ENCODE data around the gene CXCL8.

The CXCL8 gene

DNA sequence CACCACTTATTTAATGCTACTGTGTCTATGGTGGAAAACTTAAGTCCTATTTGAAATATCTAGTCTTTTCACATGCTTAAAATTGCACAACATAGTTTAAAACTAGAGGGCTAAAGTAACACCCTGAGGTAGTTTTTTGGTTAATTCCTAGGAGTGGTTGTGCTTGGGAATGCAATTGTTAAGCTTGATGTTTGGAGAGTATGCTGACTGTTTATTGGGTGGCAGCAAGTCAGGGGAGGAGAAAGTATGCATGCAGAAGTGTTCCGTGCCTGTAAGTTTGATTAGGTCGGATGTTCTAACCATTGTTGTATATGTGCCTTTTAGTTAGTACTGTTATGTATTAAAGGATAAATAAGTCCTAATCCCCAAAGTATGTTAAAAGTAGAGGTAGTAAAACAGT is 40.5 kb downstream of the CXCL8 start:
- no peaks in the 10 kb centered on the region for H3K36me3 ChIP-seq (ENCODE audit: insufficient read depth, low read length)
- no peak overlapping the region for H3K4me3 ChIP-seq (ENCODE audit: low read length, poor library complexity, severe bottlenecking)
- H3K9ac ChIP-seq (ENCODE audit: low read depth, low read length, poor library complexity, severe bottlenecking) = no peak overlapping the region
- H3K9me3 ChIP-seq (ENCODE audit: insufficient read depth, low read depth, low read length) = no peaks in the 10 kb centered on the region
- H3F3A ChIP-seq (ENCODE audit: low read depth) = no peaks in the 10 kb centered on the region
- no peaks in the 10 kb centered on the region for H3K27me3 ChIP-seq (ENCODE audit: insufficient read depth, low read length, poor library complexity, severe bottlenecking)
- H3K4me2 ChIP-seq (ENCODE audit: low read depth, low read length, poor library complexity, severe bottlenecking) = no peak overlapping the region
- H4K20me1 ChIP-seq (ENCODE audit: insufficient read depth, low read length, poor library complexity, severe bottlenecking) = no peaks in the 10 kb centered on the region
- H3K79me2 ChIP-seq (ENCODE audit: insufficient read depth, low read length) = no peaks in the 10 kb centered on the region
- TF ChIP-seq, protein P1, sequence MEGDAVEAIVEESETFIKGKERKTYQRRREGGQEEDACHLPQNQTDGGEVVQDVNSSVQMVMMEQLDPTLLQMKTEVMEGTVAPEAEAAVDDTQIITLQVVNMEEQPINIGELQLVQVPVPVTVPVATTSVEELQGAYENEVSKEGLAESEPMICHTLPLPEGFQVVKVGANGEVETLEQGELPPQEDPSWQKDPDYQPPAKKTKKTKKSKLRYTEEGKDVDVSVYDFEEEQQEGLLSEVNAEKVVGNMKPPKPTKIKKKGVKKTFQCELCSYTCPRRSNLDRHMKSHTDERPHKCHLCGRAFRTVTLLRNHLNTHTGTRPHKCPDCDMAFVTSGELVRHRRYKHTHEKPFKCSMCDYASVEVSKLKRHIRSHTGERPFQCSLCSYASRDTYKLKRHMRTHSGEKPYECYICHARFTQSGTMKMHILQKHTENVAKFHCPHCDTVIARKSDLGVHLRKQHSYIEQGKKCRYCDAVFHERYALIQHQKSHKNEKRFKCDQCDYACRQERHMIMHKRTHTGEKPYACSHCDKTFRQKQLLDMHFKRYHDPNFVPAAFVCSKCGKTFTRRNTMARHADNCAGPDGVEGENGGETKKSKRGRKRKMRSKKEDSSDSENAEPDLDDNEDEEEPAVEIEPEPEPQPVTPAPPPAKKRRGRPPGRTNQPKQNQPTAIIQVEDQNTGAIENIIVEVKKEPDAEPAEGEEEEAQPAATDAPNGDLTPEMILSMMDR (conservative IDR thresholded peaks at IDR 0.05; ENCODE audit: low read length) = no peak
- TF ChIP-seq EZH2phosphoT487 (IDR thresholded peaks at IDR 0.05; ENCODE audit: borderline replicate concordance) = no peak
- peak overlapping the region; percentile 33; the same call in 1 of the 2 replicates for H2AFZ ChIP-seq (ENCODE audit: low read length)
- no peaks in the 10 kb centered on the region for H3K9me2 ChIP-seq (replicated peaks; ENCODE audit: low read depth, low read length)
- H3K4me1 ChIP-seq (ENCODE audit: insufficient read depth, low read length, poor library complexity, severe bottlenecking) = no peaks in the 10 kb centered on the region

DNA sequence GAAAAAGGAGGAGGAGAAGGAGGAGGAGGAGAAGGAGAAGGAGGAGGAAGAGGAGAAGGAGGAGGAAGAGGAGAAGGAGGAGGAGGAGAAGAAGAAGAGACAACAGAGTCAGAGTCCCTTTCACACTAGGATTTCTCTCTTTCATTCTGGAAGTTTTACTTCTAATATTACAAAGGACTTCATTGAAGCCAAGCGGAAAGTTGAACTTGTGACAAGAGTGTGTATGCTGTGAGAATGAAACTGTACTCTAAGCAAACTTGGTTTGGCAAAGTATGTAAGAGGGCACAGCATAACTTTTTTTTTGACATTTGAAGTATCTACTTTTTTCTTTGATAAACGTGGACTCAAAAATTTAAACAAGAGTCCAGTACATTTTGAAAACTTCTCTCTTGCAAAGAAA is 48.0 kb downstream of the CXCL8 start:
- H3K27me3 ChIP-seq (ENCODE audit: insufficient read depth, low read length, poor library complexity, severe bottlenecking) = no peaks in the 10 kb centered on the region
- no peaks in the 10 kb centered on the region for H3K9me3 ChIP-seq (ENCODE audit: insufficient read depth, low read depth, low read length)
- no peaks in the 10 kb centered on the region for H3K4me1 ChIP-seq (ENCODE audit: insufficient read depth, low read length, poor library complexity, severe bottlenecking)
- no peaks in the 10 kb centered on the region for H4K20me1 ChIP-seq (ENCODE audit: insufficient read depth, low read length, poor library complexity, severe bottlenecking)
- H3K9ac ChIP-seq (ENCODE audit: low read depth, low read length, poor library complexity, severe bottlenecking) = no peak overlapping the region
- H3K36me3 ChIP-seq (ENCODE audit: insufficient read depth, low read length) = no peaks in the 10 kb centered on the region
- no peak overlapping the region for H3K4me3 ChIP-seq (ENCODE audit: low read length, poor library complexity, severe bottlenecking)
- H3K79me2 ChIP-seq (ENCODE audit: insufficient read depth, low read length) = no peaks in the 10 kb centered on the region
- H3K4me2 ChIP-seq (ENCODE audit: low read depth, low read length, poor library complexity, severe bottlenecking) = no peak overlapping the region
- H3K9me2 ChIP-seq (replicated peaks; ENCODE audit: low read depth, low read length) = no peaks in the 10 kb centered on the region
- H3F3A ChIP-seq (ENCODE audit: low read depth) = no peaks in the 10 kb centered on the region
- TF ChIP-seq, protein P1 (conservative IDR thresholded peaks at IDR 0.05; ENCODE audit: low read length) = no peak
- no peak for TF ChIP-seq EZH2phosphoT487 (IDR thresholded peaks at IDR 0.05; ENCODE audit: borderline replicate concordance)
- no peak overlapping the region for H2AFZ ChIP-seq (ENCODE audit: low read length)
